HL-60 (cell line): ENCODE data around the gene XXYLT1.

Experiments
- DNase-seq, 2 experiments: peaks; one replicate each; pipeline ENCODE4 v3.0.0-alpha.2; 2010 to 2020; ENCODE audit warnings: low read depth in 1 of 2, low spot score in 1 of 2
- H3K27ac ChIP-seq: fragments of 250-450 bp; sonication (Bioruptor Pico); replicated peaks from 2 replicates; pipeline ENCODE4 v1.5.1; 2020; ENCODE audit warnings: mild to moderate bottlenecking, moderate library complexity
- H3K27me3 ChIP-seq: fragments of 250-450 bp; sonication (Bioruptor Pico); 2 replicates; pipeline ENCODE4 v1.5.1; 2021; ENCODE audit warnings: mild to moderate bottlenecking, moderate library complexity; ENCODE audit not compliant: insufficient read depth, poor library complexity, severe bottlenecking
- H3K4me3 ChIP-seq: replicated peaks from 2 replicates; pipeline ENCODE4 v1.5.1; 2011; ENCODE audit warnings: mild to moderate bottlenecking, control low read depth, low read length; ENCODE audit not compliant: insufficient read depth
- CTCF ChIP-seq: IDR thresholded peaks from one replicate; pipeline ENCODE4 v1.5.1; 2011; ENCODE audit warnings: low read length, control low read depth, inconsistent platforms; ENCODE audit not compliant: insufficient read depth
- GABPA ChIP-seq: IDR thresholded peaks from 2 replicates; pipeline ENCODE4 v1.6.1; 2012; ENCODE audit warnings: low read depth
- POLR2AphosphoS5 ChIP-seq: IDR thresholded peaks from 2 replicates; pipeline ENCODE4 v1.6.1; 2012; ENCODE audit warnings: low read depth
- REST ChIP-seq: IDR thresholded peaks from 2 replicates; pipeline ENCODE4 v1.6.1; 2012; ENCODE audit warnings: low read depth; ENCODE audit not compliant: insufficient replicate concordance
- SPI1 ChIP-seq: IDR thresholded peaks from 2 replicates; pipeline ENCODE4 v1.6.1; 2012; ENCODE audit warnings: low read depth, mild to moderate bottlenecking, borderline replicate concordance

XXYLT1 gene

GRCh38 chr3:195133013-195133412 lies 137.9 kb downstream of the XXYLT1 start:
- no peak for DNase-seq
- Histone ChIP-seq H3K27me3 (no peaks in the 10 kb centered on the region), H3K4me3 (no peak overlapping the region), H3K27ac (no peak overlapping the region)
- TF ChIP-seq CTCF (no peak), GABPA (no peak), SPI1 (no peak), REST (no peak), POLR2AphosphoS5 (no peak)

- Histone ChIP-seq H3K4me3 (no peak overlapping the region), H3K27ac (no peak overlapping the region), H3K27me3 (no peaks in the 10 kb centered on the region)
- no peak for TF ChIP-seq GABPA
- no peak for TF ChIP-seq POLR2AphosphoS5
- TF ChIP-seq SPI1, result no peak
- no peak for TF ChIP-seq CTCF
- TF ChIP-seq REST, result no peak
- DNase-seq, result no peak
Observed at GRCh38 chr3:195131176-195131575, 139.8 kb downstream of the XXYLT1 start.

- H3K4me3 ChIP-seq, result no peak overlapping the region
- DNase-seq, result no peak
- no peak overlapping the region for H3K27ac ChIP-seq
- TF ChIP-seq SPI1 (no peak), POLR2AphosphoS5 (no peak), CTCF (no peak), GABPA (no peak)
- H3K27me3 ChIP-seq, result no peaks in the 10 kb centered on the region
Observed at GRCh38 chr3:195129644-195130492, 141.1 kb downstream of the XXYLT1 start.
